HG03571 (cell line): ENCODE data around the gene NOS3.

Experiments used
- ATAC-seq: cut with Tn5 transposase; IDR thresholded peaks from one replicate; pipeline ENCODE4 v1.9.1; 2021; ENCODE audit not compliant: unreplicated experiment

Gene NOS3

GRCh38 chr7:150977382-150978125 lies 13.3 kb upstream of the NOS3 start:
- ATAC-seq = no peak

GRCh38 chr7:150978126-150978789 lies 12.6 kb upstream of the NOS3 start, which contains the start of gene KCNH2:
Gene KCNH2, minus strand, starts transcription at chr7:150978321. Its CDS starts 408 bp downstream, at chr7:150977913.
- ATAC-seq = no peak

GRCh38 chr7:150979713-150980390 lies 11.0 kb upstream of the NOS3 start:
- ATAC-seq = no peak

- no peak for ATAC-seq
Observed at GRCh38 chr7:150980663-150981062, 10.2 kb upstream of the NOS3 start.

- ATAC-seq = no peak
Observed at GRCh38 chr7:150981644-150982043, 9.2 kb upstream of the NOS3 start.

DNA sequence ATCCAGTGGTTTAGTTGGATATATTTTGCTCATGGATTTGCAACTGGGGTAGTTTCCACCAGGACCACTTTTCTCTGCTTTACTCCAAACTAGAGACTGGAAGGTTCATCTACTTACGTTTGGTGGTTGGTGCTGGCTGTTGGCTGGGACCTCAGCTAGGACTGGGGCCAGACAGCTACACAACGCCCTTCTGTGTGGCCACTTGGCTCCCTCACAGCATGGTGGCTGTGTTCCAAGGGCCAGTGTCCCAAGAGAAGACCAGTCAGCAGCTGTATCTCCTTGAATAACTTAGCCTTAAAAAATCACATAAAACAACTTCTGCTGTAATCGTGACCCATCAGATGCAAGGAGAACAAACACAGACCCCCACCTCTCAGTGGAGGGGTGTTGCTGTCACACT lies 8.5 kb upstream of the NOS3 start:
- no peak for ATAC-seq

DNA sequence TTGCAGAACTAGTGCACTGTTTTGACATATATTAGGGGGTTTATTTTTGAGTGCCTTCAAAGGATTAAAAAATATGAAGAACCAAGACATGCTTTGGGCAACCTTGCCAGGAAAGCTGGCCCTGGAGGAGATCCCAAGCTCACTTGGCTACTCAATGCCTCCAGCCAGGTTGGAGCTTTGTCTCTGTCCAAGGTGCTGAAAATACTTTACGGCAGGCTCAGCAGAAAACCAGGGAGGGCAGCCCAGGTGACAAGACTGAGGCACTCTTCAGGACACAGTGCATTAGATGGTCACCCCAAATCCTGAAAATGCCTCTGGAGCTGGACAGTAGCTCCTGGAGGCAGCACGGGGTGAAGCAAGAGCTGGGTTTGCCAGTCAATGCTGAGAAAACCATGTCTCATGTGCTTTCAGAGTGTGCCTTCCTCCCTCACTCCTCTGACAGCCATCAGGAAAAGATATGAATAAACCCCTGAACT lies 6.9 kb upstream of the NOS3 start:
- no peak for ATAC-seq

DNA sequence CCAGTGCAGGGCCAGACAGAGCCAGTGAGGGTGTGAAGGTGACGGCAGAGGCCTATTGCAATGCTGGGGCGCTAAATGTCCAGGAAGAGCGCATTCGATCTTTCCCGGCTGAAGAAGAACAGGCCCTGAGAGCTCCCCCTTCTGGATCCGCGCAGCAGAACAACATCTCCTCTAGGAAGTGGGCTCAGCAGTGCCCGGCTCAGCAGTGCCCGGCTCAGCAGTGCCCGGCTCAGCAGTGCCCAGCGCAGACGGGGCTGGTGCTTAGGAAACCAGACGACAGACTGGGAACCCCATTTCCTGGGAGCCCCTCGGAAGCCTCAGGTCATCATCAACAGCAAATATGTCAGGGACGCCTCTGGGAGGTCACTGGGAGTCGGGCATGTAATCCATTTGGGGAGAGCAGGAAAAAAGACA lies 4.7 kb upstream of the NOS3 start:
- ATAC-seq = no peak

GRCh38 chr7:150986556-150986955 lies 4.3 kb upstream of the NOS3 start:
- no peak for ATAC-seq

DNA sequence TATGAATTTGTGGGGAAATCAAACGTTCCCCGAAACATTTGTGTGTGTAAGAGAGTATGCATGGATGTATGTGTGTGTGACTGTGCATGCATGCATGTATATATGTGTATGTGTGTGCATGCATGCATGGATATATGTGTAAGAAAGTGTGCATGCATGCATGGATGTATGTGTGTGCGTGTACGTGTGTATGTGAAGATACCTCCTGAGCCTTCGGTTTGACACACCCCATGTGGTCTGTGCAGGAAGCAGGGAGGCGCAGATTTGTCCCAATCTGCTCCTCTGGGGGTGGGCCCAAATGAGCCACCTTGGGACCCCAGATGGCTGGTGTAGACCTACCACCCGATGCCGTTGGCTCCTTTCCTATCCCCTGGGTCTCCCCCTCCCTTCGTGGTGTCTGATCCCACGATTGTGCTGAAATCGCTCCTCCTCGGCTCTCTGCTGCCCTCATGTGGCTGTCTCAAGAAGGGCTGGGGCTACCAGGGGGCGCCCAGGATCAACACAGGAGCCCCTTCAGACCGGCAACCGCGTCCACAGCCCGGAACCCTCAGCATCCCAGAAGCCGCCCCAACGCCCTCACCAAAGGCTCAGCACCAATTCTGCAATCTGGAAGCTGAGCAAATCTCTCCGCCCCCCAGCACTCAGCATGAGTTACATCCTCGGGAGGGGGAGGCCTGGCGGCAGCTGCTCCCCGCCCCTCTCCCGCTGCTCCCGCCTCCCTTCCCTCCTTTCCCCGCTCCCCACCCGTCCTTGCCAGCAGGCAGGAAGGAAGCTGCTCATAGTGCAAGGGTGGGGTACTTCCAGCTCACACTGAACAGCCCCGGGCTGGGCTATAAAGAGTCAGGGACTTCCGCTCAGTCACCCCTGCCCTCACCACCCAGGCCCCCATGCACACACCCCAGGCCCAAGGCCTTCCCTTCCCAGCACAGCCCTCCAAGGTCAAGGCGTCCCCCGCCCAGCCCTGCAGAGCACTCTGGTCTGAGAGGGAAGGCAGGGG lies 2.3 kb upstream of the NOS3 start:
- no peak for ATAC-seq

- ATAC-seq = no peak
Observed at GRCh38 chr7:150989456-150989855, 1.4 kb upstream of the NOS3 start.

GRCh38 chr7:150992051-150992640 lies 1.3 kb downstream of the NOS3 start:
- no peak for ATAC-seq

DNA sequence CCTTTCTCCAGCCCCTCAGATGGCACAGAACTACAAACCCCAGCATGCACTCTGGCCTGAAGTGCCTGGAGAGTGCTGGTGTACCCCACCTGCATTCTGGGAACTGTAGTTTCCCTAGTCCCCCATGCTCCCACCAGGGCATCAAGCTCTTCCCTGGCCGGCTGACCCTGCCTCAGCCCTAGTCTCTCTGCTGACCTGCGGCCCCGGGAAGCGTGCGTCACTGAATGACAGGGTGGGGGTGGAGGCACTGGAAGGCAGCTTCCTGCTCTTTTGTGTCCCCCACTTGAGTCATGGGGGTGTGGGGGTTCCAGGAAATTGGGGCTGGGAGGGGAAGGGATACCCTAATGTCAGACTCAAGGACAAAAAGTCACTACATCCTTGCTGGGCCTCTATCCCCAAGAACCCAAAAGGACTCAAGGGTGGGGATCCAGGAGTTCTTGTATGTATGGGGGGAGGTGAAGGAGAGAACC lies 2.1 kb downstream of the NOS3 start:
- no peak for ATAC-seq

DNA sequence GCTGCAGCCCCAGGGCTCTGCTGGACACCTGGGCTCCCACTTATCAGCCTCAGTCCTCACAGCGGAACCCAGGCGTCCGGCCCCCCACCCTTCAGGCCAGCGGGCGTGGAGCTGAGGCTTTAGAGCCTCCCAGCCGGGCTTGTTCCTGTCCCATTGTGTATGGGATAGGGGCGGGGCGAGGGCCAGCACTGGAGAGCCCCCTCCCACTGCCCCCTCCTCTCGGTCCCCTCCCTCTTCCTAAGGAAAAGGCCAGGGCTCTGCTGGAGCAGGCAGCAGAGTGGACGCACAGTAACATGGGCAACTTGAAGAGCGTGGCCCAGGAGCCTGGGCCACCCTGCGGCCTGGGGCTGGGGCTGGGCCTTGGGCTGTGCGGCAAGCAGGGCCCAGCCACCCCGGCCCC lies 2.7 kb downstream of the NOS3 start:
- no peak for ATAC-seq

DNA sequence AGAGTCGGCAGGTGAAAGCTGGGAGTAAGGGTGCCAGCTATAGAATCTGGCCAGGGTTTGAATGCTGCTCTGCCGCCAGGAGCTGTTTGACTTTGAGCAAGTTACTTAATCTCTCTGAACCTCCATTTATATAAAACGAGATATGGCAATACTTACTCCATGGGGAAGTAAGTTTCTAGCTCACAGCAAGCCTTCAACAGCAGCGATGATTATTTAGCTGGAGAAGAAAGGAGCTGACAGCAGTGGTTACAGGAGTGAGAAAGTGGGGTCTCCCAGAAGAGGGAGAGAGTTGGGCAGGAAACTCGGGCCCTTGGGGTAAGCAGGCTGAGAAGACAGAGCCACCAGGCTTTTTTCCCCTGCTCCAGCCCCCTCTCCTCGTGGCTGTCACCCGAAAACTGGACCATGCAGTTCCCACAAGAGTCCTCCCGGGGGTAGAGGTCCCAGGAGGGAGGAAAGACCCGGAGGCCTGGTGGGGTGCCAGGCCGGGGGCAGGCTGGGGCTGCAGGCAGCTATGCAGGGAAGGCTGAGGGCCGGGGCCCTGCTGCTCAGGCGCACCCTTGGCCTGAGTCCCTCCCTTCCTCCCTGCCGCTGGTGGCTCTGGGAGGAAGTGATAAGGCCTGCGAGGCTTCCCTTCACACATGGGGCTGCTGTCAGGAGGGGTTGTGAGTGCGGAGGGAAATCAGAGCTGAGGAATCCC lies 3.5 kb downstream of the NOS3 start:
- ATAC-seq = no peak

DNA sequence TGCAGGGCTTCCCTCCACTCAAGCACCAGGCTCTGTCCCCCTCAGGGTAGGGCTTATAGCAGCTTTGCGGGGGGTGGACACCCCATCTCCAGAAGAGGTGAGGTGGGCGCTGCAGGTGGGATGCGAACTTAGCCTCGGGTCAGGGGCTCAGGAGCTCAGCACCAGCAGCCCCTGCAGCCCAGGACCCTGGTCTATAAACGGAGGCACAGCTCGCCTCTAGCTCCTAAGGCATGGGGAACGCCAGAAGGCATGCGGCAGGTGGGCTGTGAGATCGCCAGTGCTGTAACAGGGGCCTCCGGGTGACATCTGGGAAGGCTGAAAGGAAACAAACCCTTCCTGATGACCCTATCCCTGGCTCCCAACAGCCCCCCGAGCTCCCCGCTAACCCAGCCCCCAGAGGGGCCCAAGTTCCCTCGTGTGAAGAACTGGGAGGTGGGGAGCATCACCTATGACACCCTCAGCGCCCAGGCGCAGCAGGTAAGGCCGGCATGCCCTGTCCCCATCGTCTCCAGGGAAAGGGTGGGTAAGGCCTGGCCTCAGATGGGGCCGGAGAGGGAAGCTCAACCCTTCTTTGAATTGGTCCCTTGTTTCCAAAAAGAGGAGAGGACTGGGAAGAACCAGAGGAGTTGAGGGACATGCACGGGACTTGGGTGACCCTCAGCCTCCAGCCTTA lies 4.2 kb downstream of the NOS3 start:
- no peak for ATAC-seq

GRCh38 chr7:150996376-150997074 lies 5.7 kb downstream of the NOS3 start:
- no peak for ATAC-seq

GRCh38 chr7:150997075-150997511 lies 6.3 kb downstream of the NOS3 start:
- ATAC-seq = no peak
